LNCAP (cell line): ENCODE measurements around the gene TRMT112.
A peak's percentile ranks its signal among the peaks of the same experiment; 100 is the strongest.

Experiments
- TF ChIP-seq, protein P1 (sequence below): fragments of 450-650 bp; IDR thresholded peaks from 2 replicates; pipeline ENCODE4 v1.5.1; 2017; ENCODE audit warnings: mild to moderate bottlenecking

TRMT112 gene

GRCh38 chr11:64287676-64288352 lies 29.5 kb downstream of the TRMT112 start:
- TF ChIP-seq, protein P1, sequence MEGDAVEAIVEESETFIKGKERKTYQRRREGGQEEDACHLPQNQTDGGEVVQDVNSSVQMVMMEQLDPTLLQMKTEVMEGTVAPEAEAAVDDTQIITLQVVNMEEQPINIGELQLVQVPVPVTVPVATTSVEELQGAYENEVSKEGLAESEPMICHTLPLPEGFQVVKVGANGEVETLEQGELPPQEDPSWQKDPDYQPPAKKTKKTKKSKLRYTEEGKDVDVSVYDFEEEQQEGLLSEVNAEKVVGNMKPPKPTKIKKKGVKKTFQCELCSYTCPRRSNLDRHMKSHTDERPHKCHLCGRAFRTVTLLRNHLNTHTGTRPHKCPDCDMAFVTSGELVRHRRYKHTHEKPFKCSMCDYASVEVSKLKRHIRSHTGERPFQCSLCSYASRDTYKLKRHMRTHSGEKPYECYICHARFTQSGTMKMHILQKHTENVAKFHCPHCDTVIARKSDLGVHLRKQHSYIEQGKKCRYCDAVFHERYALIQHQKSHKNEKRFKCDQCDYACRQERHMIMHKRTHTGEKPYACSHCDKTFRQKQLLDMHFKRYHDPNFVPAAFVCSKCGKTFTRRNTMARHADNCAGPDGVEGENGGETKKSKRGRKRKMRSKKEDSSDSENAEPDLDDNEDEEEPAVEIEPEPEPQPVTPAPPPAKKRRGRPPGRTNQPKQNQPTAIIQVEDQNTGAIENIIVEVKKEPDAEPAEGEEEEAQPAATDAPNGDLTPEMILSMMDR = no peak

- TF ChIP-seq, protein P1 = no peak
Observed at GRCh38 chr11:64286801-64287159, 30.6 kb downstream of the TRMT112 start.

GRCh38 chr11:64285885-64286800 lies 31.2 kb downstream of the TRMT112 start:
- TF ChIP-seq, protein P1 = 0 out of 2 replicates have a peak, but pooled peaks have one; percentile 22

- TF ChIP-seq, protein P1 = no peak
Observed at GRCh38 chr11:64284962-64285884, 32.1 kb downstream of the TRMT112 start, which contains the start of gene GPR137. Gene GPR137 (plus strand): TSS chr11:64285848. CDS start chr11:64286525, 677 bp downstream.

DNA sequence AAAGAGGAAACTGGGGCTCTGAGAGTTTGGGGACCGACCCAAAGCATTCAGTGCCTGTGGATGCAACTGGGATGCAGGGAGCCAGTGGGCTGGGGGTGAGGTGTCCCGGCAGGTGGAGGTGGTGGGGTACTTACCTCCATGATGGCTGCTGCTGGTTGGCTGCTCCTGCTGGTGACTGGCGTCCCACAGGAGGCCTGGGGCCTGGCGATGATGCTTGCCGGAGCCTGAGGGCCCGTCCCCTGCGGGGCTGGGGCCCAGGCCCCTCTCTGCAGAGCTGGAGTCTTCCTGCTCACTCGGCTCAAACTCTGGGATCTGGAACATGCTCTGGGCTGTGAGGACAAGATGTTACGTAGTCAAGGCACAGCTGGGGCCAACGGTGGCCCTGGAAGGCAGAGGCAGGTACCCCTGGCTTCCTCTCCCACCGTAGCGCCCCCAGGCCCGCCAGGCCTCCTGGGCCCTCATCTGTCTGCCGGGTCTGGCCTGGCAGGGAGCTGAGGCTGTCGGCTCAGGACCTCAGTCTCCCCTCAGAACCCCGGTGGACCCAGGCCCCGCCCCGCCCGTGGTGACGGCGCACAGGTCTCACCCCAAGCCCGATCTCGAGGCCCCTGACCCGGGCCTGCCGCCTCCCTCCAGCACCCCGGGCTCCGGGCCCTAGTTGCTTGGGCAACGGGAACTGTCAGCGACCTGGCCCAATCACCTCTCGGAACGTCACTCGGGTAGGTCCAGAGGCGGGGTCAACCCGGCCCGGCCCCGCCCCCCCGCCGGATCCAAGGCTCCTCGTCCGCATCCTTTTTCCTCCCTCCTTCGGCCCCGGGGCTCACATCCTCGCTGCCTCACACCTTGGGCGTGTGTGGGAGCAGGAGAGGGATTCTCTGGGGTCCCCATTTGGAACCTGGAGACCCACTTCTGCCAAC lies 33.1 kb downstream of the TRMT112 start, which contains the start of gene BAD:
Gene BAD (minus strand): TSS at position 618 of the 914 bp plus-strand sequence. CDS start 297 bp downstream, at position 321.
- TF ChIP-seq, protein P1 = no peak

GRCh38 chr11:64283092-64283491 lies 34.3 kb downstream of the TRMT112 start:
- TF ChIP-seq, protein P1 = no peak
